ENCODE data around the gene MSLN. TPM values are rescaled to one million over a fixed set of nuclear protein-coding genes. Genes with fewer than 3 reads are reported as not detected.
A peak's percentile ranks its signal among the peaks of the same experiment; 100 is the strongest.

MSLN gene
- total and polyA plus RNA-seq, 4 experiments from 2014 or later: not detected

DNA sequence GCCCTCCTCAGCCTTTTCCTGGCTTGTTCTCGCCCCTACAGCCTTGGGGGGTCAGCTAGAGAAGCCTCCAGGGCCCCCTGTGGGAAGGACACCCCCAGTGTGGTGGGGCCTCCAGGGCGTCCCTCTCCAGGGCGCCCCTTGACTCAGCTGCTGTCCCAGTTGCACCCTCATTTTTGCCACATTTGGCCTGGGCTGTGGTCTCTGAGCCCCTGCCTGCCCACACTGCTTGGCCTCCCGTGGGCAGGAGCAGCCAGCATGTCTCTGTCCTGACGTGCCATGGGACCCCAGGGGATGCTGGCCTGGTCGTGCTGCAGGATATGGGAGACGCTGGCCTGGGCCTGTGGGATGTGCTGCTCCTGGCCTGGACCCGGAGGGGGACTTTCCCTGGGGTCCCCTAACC is 32.9 kb downstream of the MSLN start:
- Histone ChIP-seq H3K4me1 (ENCODE audit: insufficient read depth, low read length) (peaks cover 6% of the 10 kb centered on the region), H3K36me3 (ENCODE audit: insufficient read depth, low read length) (no peaks in the 10 kb centered on the region), H3K4me3 (ENCODE audit: low read length in 2 of 2) (no peak overlapping the region), H3K9me3 (ENCODE audit: control insufficient read depth in 1 of 2, low read length in 2 of 2) (no peaks in the 10 kb centered on the region), H3K27ac (ENCODE audit: low read depth, low read length) (no peak overlapping the region), H3K27me3 (ENCODE audit: insufficient read depth, low read length) (no peaks in the 10 kb centered on the region)
- H3K4me1 Mint-ChIP-seq: peaks cover 0 to 5% (median 2%) of the 10 kb centered on the region in 4 donors
- intact Hi-C loops (cut with micrococcal nuclease): no loop called here
- CTCF ChIA-PET (ENCODE audit: partially characterized antibody): no interaction called here
- POLR2A ChIA-PET (ENCODE audit: partially characterized antibody): interaction anchor here (0.6 kb wide), 1 partner anchor 50 kb away, joined by 3 read pairs; no protein-coding TSS in a partner anchor
- H3K9me3 Mint-ChIP-seq: no peaks in the 10 kb centered on the region
- no peak for DNase-seq
- peaks cover 4 to 7% of the 10 kb centered on the region in 2 donors for H3K36me3 Mint-ChIP-seq
- no peaks in the 10 kb centered on the region for H3K27me3 Mint-ChIP-seq
- H3K27ac Mint-ChIP-seq: no peak overlapping the region
- H3K4me3 Mint-ChIP-seq: no peak overlapping the region

DNA sequence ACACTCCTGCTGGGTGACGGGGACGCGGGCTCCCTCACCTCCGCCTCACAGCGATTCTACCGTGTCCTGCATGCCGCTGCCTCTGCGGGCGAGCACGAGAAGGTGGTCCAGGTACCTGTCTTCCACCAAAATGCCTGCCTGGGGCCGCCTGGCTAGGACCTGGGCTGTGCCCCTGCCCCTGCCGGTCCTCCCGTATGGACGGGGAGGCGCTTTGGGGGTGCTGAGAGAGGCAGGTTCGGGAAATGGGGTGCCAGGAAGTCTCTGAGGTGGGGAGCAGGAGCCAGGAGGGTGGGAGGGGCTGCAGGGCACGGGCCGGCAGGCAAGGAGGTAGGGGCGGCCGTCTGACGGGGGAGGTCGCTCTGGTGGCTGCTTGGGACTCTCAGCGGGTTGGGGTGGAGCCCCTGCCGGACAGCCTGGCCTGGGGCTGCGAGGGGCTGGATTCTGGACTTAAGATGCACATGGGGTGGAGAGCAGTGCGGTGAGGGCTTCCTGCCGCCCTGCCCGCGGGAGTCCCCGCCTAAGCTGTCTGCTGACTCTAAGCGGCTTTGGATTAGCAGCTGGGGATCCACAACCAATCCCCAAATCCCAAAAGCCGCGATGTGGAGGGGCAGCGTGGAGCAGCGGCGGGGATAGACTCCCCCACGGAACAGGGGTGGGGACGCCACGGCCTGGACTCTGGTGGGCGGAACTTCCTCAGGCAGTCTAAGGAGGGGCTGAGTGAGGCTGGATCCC is 33.7 kb downstream of the MSLN start:
- CTCF ChIA-PET (ENCODE audit: partially characterized antibody): no interaction called here
- Mint-ChIP-seq H3K4me3 (no peak overlapping the region), H3K27me3 (peaks cover 0 to 2% of the 10 kb centered on the region in 2 donors), H3K36me3 (peaks cover 4 to 7% of the 10 kb centered on the region in 2 donors), H3K27ac (no peak overlapping the region), H3K9me3 (no peaks in the 10 kb centered on the region), H3K4me1 (peaks cover 0 to 5% (median 2%) of the 10 kb centered on the region in 4 donors)
- H3K4me1 ChIP-seq (ENCODE audit: insufficient read depth, low read length): peaks cover 1% of the 10 kb centered on the region
- no peaks in the 10 kb centered on the region for H3K27me3 ChIP-seq (ENCODE audit: insufficient read depth, low read length)
- H3K36me3 ChIP-seq (ENCODE audit: insufficient read depth, low read length): no peaks in the 10 kb centered on the region
- no peak overlapping the region for H3K27ac ChIP-seq (ENCODE audit: low read depth, low read length)
- POLR2A ChIA-PET (ENCODE audit: partially characterized antibody): no interaction called here
- H3K9me3 ChIP-seq (ENCODE audit: control insufficient read depth in 1 of 2, low read length in 2 of 2): no peaks in the 10 kb centered on the region
- intact Hi-C loops (cut with micrococcal nuclease): no loop called here
- H3K4me3 ChIP-seq (ENCODE audit: low read length in 2 of 2): no peak overlapping the region
- no peak for DNase-seq

DNA sequence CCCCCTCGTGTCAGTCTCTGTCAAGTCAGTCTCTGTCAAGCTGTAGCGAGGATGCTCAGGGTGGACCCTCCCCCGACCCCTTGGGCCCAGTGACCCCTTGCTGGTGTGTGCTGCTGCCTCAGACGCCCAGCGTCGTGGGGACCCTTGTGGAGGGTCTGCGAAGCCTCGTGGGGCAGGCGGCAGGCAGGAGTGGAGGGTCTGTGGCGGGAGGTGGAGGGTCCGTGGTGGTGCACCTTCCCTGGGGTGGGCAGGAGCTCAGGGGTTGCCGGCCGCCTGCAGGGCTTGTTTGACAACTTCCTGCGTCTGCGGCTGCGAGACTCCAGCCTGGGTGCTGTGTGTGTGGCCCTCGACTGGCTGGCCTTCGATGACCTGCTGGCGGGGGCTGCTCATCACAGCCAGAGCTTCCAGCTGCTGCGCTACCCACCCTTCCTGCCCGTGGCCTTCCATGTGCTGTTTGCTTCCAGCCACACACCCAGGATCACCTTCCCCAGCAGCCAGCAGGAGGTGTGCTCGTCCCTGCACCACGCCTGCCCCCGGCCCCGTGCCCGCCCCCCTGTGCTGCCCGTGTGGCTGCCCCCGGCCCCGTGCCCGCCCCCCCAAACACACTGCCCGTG is 34.4 kb downstream of the MSLN start:
- H3K36me3 Mint-ChIP-seq: peaks cover 4 to 7% of the 10 kb centered on the region in 2 donors
- ChIA-PET POLR2A (ENCODE audit: partially characterized antibody) (no interaction called here), CTCF (ENCODE audit: partially characterized antibody) (no interaction called here)
- no peak overlapping the region for H3K4me3 ChIP-seq (ENCODE audit: low read length in 2 of 2)
- no peak overlapping the region for H3K27ac ChIP-seq (ENCODE audit: low read depth, low read length)
- no peak overlapping the region for H3K4me3 Mint-ChIP-seq
- no peaks in the 10 kb centered on the region for H3K36me3 ChIP-seq (ENCODE audit: insufficient read depth, low read length)
- H3K27me3 ChIP-seq (ENCODE audit: insufficient read depth, low read length): no peaks in the 10 kb centered on the region
- no peak for DNase-seq
- no peaks in the 10 kb centered on the region for H3K4me1 ChIP-seq (ENCODE audit: insufficient read depth, low read length)
- intact Hi-C loops (cut with micrococcal nuclease): no loop called here
- H3K27me3 Mint-ChIP-seq: peaks cover 0 to 3% of the 10 kb centered on the region in 2 donors
- H3K27ac Mint-ChIP-seq: no peak overlapping the region
- no peaks in the 10 kb centered on the region for H3K9me3 ChIP-seq (ENCODE audit: control insufficient read depth in 1 of 2, low read length in 2 of 2)
- no peaks in the 10 kb centered on the region for H3K9me3 Mint-ChIP-seq
- H3K4me1 Mint-ChIP-seq: peaks cover 0 to 5% (median 2%) of the 10 kb centered on the region in 4 donors

- CTCF ChIA-PET (ENCODE audit: partially characterized antibody): no interaction called here
- no peak overlapping the region for H3K27ac ChIP-seq (ENCODE audit: low read depth, low read length)
- Mint-ChIP-seq H3K36me3 (peaks cover 4 to 7% of the 10 kb centered on the region in 2 donors), H3K4me1 (peaks cover 0 to 5% (median 2%) of the 10 kb centered on the region in 4 donors), H3K4me3 (no peak overlapping the region), H3K9me3 (no peaks in the 10 kb centered on the region), H3K27me3 (peaks cover 0 to 3% of the 10 kb centered on the region in 2 donors), H3K27ac (no peak overlapping the region)
- no peaks in the 10 kb centered on the region for H3K4me1 ChIP-seq (ENCODE audit: insufficient read depth, low read length)
- H3K9me3 ChIP-seq (ENCODE audit: control insufficient read depth in 1 of 2, low read length in 2 of 2): no peaks in the 10 kb centered on the region
- no peak for DNase-seq
- no peaks in the 10 kb centered on the region for H3K36me3 ChIP-seq (ENCODE audit: insufficient read depth, low read length)
- intact Hi-C loops (cut with micrococcal nuclease): no loop called here
- no peak overlapping the region for H3K4me3 ChIP-seq (ENCODE audit: low read length in 2 of 2)
- POLR2A ChIA-PET (ENCODE audit: partially characterized antibody): no interaction called here
- no peaks in the 10 kb centered on the region for H3K27me3 ChIP-seq (ENCODE audit: insufficient read depth, low read length)
These were observed 35.2 kb downstream of the MSLN start for GRCh38 chr16:795580-796229.

- Mint-ChIP-seq H3K36me3 (peaks cover 2 to 4% of the 10 kb centered on the region in 2 donors), H3K4me1 (peaks cover 0 to 2% (median 1%) of the 10 kb centered on the region in 4 donors), H3K27me3 (peaks cover 0 to 3% of the 10 kb centered on the region in 2 donors), H3K9me3 (no peaks in the 10 kb centered on the region), H3K4me3 (no peak overlapping the region), H3K27ac (no peak overlapping the region)
- CTCF ChIA-PET (ENCODE audit: partially characterized antibody): no interaction called here
- Histone ChIP-seq H3K36me3 (ENCODE audit: insufficient read depth, low read length) (no peaks in the 10 kb centered on the region), H3K9me3 (ENCODE audit: control insufficient read depth in 1 of 2, low read length in 2 of 2) (no peaks in the 10 kb centered on the region), H3K4me3 (ENCODE audit: low read length in 2 of 2) (no peak overlapping the region), H3K4me1 (ENCODE audit: insufficient read depth, low read length) (no peaks in the 10 kb centered on the region), H3K27me3 (ENCODE audit: insufficient read depth, low read length) (peaks cover 4% of the 10 kb centered on the region), H3K27ac (ENCODE audit: low read depth, low read length) (no peak overlapping the region)
- POLR2A ChIA-PET (ENCODE audit: partially characterized antibody): no interaction called here
- intact Hi-C loops (cut with micrococcal nuclease): no loop called here
- DNase-seq: no peak
These were observed 36.0 kb downstream of the MSLN start for GRCh38 chr16:796296-797119.

GRCh38 chr16:797120-797420 is 36.5 kb downstream of the MSLN start:
- CTCF ChIA-PET (ENCODE audit: partially characterized antibody): no interaction called here
- no peak for DNase-seq
- Histone ChIP-seq H3K4me3 (ENCODE audit: low read length in 2 of 2) (no peak overlapping the region), H3K27me3 (ENCODE audit: insufficient read depth, low read length) (peaks cover 4% of the 10 kb centered on the region), H3K9me3 (ENCODE audit: control insufficient read depth in 1 of 2, low read length in 2 of 2) (no peaks in the 10 kb centered on the region), H3K36me3 (ENCODE audit: insufficient read depth, low read length) (no peaks in the 10 kb centered on the region), H3K27ac (ENCODE audit: low read depth, low read length) (no peak overlapping the region), H3K4me1 (ENCODE audit: insufficient read depth, low read length) (no peaks in the 10 kb centered on the region)
- Mint-ChIP-seq H3K27ac (no peak overlapping the region), H3K4me3 (no peak overlapping the region), H3K9me3 (no peaks in the 10 kb centered on the region), H3K27me3 (peaks cover 0 to 5% of the 10 kb centered on the region in 2 donors), H3K4me1 (no peaks in the 10 kb centered on the region), H3K36me3 (no peaks in the 10 kb centered on the region)
- POLR2A ChIA-PET (ENCODE audit: partially characterized antibody): no interaction called here
- intact Hi-C loops (cut with micrococcal nuclease): no loop called here

DNA sequence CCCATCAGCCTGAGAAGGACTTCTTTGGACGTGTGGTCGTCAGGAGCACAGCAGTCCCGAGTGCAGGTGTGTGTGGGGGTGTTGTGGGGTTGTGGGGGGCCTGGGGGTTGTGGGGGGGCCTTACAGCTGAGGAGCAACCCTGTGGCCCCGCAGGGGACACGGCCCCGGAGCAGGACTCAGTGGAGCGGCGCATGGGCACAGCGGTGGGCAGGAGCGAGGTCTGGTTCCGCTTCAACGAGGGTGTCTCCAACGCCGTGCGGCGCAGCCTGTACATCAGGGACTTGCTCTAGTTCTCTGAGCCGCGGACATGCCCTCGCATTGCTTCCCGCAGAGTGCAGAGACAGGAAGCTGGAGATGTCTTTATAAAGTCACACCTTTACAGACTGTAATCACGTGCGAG is 37.2 kb downstream of the MSLN start:
- H3K36me3 Mint-ChIP-seq: no peaks in the 10 kb centered on the region
- peaks cover 0 to 6% of the 10 kb centered on the region in 2 donors for H3K27me3 Mint-ChIP-seq
- Histone ChIP-seq H3K9me3 (ENCODE audit: control insufficient read depth in 1 of 2, low read length in 2 of 2) (no peaks in the 10 kb centered on the region), H3K36me3 (ENCODE audit: insufficient read depth, low read length) (no peaks in the 10 kb centered on the region), H3K4me3 (ENCODE audit: low read length in 2 of 2) (no peak overlapping the region), H3K4me1 (ENCODE audit: insufficient read depth, low read length) (no peaks in the 10 kb centered on the region), H3K27me3 (ENCODE audit: insufficient read depth, low read length) (peaks cover 4% of the 10 kb centered on the region), H3K27ac (ENCODE audit: low read depth, low read length) (no peak overlapping the region)
- peak overlapping the region in 1 of 7 donors; percentile 53 for H3K27ac Mint-ChIP-seq
- H3K4me1 Mint-ChIP-seq: no peaks in the 10 kb centered on the region
- intact Hi-C loops (cut with micrococcal nuclease): no loop called here
- DNase-seq: no peak
- no peaks in the 10 kb centered on the region for H3K9me3 Mint-ChIP-seq
- H3K4me3 Mint-ChIP-seq: no peak overlapping the region
- ChIA-PET POLR2A (ENCODE audit: partially characterized antibody) (no interaction called here), CTCF (ENCODE audit: partially characterized antibody) (interaction anchor here (0.6 kb wide), 1 partner anchor 571 kb away, joined by 3 read pairs; no protein-coding TSS in a partner anchor)

All from CD4-positive, alpha-beta memory T cell (primary cell).